GM12892 (cell line): ENCODE measurements around the gene ARHGAP22.

Experiments
- POLR2A ChIP-seq: IDR thresholded peaks from 2 replicates; pipeline ENCODE4 v1.6.1; 2011; ENCODE audit warnings: low read depth, low read length, control low read depth
- POLR2AphosphoS5 ChIP-seq: IDR thresholded peaks from 2 replicates; pipeline ENCODE4 v1.6.1; 2011; ENCODE audit warnings: low read depth, low read length, control low read depth
- TAF1 ChIP-seq: IDR thresholded peaks from 2 replicates; pipeline ENCODE4 v1.6.1; 2011; ENCODE audit warnings: low read depth, mild to moderate bottlenecking, control low read depth, low read length, borderline replicate concordance

DNA sequence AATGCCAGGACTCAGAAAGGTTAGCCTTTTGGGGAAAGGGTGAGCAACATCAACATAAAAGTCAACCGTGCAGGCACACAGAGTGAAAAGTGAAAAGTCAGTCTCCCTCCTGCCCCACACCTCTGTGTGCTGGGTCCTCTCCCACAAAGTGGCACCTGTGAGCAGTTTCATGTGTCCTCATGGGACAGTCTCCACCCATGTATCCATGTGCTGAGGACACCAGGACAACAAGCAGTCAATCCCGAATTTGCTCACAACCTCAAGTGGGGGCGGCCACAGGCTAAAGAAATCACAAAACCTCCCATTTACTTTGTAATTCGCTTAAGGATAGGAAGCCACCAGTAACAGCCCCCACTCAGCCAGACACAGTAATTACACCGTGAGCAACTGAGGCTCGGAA is 97.4 kb downstream of the ARHGAP22 start:
- TF ChIP-seq POLR2AphosphoS5 (no peak), TAF1 (no peak), POLR2A (no peak)
